IPS DF 6.9 (cell line): Measurements from ENCODE around the gene MAGEA11.
"Not testable (repeated sequence)": the region's sequence is repeated elsewhere in the genome, so short reads cannot be mapped to it uniquely, and the experiment has no call there.

ENCODE experiments used
- DNase-seq: peaks from one replicate; pipeline ENCODE4 v3.0.0-alpha.2; 2013; ENCODE audit warnings: low read depth, low spot score
- H3K27ac ChIP-seq: one replicate; pipeline ENCODE4 v1.5.1; 2013; ENCODE audit warnings: low read length, control low read depth
- H3K27me3 ChIP-seq: 2 replicates; pipeline ENCODE4 v1.6.1; 2013; ENCODE audit warnings: mild to moderate bottlenecking, low read length; ENCODE audit not compliant: control insufficient read depth, insufficient read depth
- H3K36me3 ChIP-seq: 2 replicates; pipeline ENCODE4 v1.6.1; 2013; ENCODE audit warnings: low read length; ENCODE audit not compliant: control insufficient read depth, insufficient read depth
- H3K4me1 ChIP-seq: 2 replicates; pipeline ENCODE4 v1.6.1; 2013; ENCODE audit warnings: low read length; ENCODE audit not compliant: control insufficient read depth, insufficient read depth
- H3K4me3 ChIP-seq: 2 replicates; pipeline ENCODE4 v1.5.1; 2013; ENCODE audit warnings: mild to moderate bottlenecking, low read length
- H3K9me3 ChIP-seq: 2 replicates; pipeline ENCODE4 v1.6.1; 2013; ENCODE audit warnings: low read length, inconsistent platforms; ENCODE audit not compliant: control insufficient read depth, insufficient read depth
- WGBS: extraction: QIAGEN DNeasy Blood & Tissue Kit; methylation state at CpG from one replicate; pipeline ENCODE4 v1.1.7; 2013; ENCODE audit warnings: mixed read lengths, missing lambda C conversion rate; ENCODE audit not compliant: insufficient read length, insufficient coverage; 5-methylcytosine and 5-hydroxymethylcytosine counted together

MAGEA11 gene

DNA sequence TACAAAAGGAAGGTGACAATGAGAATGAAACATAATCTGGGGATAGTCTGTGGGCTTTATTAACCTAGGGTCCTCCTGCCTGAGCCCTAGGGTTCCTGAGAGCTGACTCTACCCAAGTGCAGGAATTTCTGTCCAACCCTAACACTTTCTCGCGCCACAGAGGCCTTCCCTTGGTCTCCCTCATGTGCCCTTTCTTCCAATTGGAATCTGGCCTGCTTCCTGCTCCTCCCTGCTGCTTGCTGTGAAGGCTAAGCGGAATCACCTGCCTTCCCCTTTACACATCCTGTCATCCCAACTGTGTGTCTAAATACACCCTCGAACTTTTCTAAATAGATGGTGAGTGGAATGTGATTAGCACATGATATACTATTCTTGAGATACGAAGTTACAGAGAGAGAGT is 5.9 kb downstream of the MAGEA11 start:
- Histone ChIP-seq H3K27me3 (no peaks in the 10 kb centered on the region), H3K27ac (no peak overlapping the region), H3K4me3 (no peak overlapping the region), H3K4me1 (no peaks in the 10 kb centered on the region), H3K36me3 (no peaks in the 10 kb centered on the region), H3K9me3 (no peaks in the 10 kb centered on the region)
- DNase-seq: no peak
- WGBS: 100% methylated on average over 1 of the region's 5 CpGs

DNA sequence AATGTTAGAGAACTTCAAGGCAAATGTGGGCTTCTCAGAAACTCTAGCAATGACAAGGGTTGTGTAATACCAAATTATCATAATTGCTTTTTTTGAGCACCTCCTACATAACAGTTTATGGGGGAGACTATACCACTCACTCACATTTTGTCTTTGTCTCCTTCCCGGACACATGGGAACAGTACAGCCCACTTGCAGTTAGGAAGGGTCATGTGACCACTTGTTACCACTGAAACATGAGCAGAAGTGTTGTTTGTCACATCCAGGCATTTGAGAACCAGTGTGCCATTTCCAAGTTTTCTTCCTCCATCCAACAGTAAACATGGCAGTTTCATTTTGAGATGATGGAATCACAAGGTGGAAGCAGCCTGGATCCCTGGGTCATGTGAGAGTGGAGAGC is 6.9 kb downstream of the MAGEA11 start:
- H3K4me3 ChIP-seq: no peak overlapping the region
- no peaks in the 10 kb centered on the region for H3K27me3 ChIP-seq
- no peaks in the 10 kb centered on the region for H3K9me3 ChIP-seq
- no peaks in the 10 kb centered on the region for H3K36me3 ChIP-seq
- no CpG with 5 or more reads among the region's 1 CpG for WGBS
- H3K27ac ChIP-seq: no peak overlapping the region
- DNase-seq: no peak
- H3K4me1 ChIP-seq: no peaks in the 10 kb centered on the region

DNA sequence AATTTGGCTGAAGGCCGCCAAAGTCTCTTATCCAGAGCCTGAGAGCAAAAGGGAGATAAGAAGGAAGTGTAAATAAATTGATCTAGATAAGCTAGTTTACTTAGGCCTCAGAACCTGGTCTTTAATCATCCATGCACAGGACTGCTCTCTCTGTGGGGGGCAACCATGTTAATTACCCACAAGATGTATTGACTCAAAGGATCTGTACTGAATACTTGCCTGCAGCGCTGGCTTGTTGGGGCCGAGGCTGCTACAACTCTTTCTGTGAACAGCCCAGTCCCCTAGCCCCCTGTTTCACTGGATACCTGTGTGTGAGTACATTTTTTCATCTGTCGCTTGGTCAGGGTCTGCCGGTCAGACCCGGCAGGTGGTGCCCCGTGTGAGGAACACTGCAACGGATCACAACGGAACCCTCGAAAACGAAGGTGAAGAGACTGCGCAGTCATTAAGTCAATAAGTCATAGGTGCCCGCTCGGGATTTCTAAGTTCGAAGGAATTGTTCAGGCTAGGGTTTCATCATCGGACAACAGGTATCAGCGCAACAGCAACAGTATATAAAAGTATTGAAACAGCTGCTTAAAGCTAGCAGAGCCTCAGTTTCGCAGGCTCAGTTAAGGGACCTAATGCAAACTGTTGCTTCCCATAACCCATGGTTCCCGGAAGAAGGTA is 8.3 kb downstream of the MAGEA11 start:
- H3K9me3 ChIP-seq: no peaks in the 10 kb centered on the region
- no peaks in the 10 kb centered on the region for H3K4me1 ChIP-seq
- H3K4me3 ChIP-seq: no peak overlapping the region
- WGBS: no CpG with 5 or more reads among the region's 19 CpGs
- no peak overlapping the region for H3K27ac ChIP-seq
- no peaks in the 10 kb centered on the region for H3K27me3 ChIP-seq
- no peak for DNase-seq
- no peaks in the 10 kb centered on the region for H3K36me3 ChIP-seq

DNA sequence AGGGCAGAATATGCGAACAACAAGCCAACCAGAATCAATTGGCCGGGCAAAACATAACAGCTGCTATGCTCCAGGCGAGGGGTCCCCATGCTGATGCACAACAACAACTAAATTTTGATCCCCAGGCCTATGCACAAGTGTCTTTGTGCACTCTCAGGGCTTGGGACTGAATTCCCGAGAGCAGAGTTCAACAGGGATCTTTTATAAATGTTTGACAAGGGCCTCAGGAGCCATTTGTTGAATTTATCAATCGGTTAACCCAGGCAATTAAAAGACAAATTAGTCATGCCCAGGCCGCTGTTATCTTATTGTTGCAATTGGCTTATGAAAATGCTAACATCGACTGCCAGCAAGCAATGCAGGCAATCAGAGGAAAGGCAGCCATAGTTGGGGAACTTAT is 9.4 kb downstream of the MAGEA11 start:
- not testable (repeated sequence) for H3K27me3 ChIP-seq, H3K4me1 ChIP-seq, H3K4me3 ChIP-seq, H3K27ac ChIP-seq, H3K9me3 ChIP-seq, DNase-seq, H3K36me3 ChIP-seq
- no CpG with 5 or more reads among the region's 7 CpGs for WGBS

DNA sequence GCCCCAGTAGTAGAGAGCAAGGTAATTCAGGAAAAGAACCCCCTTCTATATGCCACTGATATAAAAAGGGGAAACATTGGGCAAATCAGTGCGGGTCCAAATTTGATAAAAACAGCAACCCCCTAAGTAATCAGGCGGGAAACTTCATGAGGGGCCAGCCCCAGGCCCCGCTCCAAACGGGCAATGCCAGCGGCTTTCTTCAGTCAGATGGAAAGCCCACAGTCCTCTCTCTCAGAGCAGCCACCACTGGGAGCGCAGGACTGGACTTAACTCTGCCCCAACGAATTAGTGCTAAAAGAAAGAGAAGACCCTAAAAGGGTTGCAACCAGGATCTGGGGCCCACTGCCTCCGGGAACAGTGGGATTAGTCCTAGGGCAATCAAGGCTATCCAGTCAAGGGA is 9.9 kb downstream of the MAGEA11 start:
- DNase-seq: no peak
- H3K27ac ChIP-seq: no peak overlapping the region
- H3K4me3 ChIP-seq: no peak overlapping the region
- H3K36me3 ChIP-seq: no peaks in the 10 kb centered on the region
- H3K27me3 ChIP-seq: no peaks in the 10 kb centered on the region
- no CpG with 5 or more reads among the region's 8 CpGs for WGBS
- H3K9me3 ChIP-seq: no peaks in the 10 kb centered on the region
- no peaks in the 10 kb centered on the region for H3K4me1 ChIP-seq

DNA sequence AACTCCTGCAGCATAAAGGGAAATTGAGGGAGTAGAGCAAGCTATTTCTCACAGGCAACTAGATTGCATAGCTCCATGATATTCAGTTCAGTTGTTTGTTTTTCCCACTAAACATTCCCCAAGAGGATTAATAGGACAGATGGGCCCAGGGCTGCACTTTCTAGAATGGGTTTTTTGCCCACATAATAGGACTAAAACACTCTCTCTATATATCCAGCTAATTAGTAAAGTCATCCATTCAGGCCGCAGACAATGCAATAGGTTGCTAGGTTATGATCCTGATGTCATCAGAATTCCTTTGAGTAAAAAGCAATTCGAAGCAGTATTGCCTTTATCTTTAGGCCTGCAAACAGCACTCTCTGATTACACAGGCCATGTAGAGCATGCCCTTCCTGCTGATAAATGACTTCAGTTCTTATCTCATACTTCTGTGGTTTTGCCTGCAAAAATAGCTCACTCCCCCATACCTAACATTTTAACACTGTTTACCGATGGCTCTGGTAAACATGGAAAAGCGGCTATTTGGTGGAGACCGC is 11.8 kb downstream of the MAGEA11 start:
- not testable (repeated sequence) for H3K9me3 ChIP-seq, H3K4me1 ChIP-seq, DNase-seq, H3K27ac ChIP-seq, H3K4me3 ChIP-seq, H3K27me3 ChIP-seq, H3K36me3 ChIP-seq
- no CpG with 5 or more reads among the region's 5 CpGs for WGBS

DNA sequence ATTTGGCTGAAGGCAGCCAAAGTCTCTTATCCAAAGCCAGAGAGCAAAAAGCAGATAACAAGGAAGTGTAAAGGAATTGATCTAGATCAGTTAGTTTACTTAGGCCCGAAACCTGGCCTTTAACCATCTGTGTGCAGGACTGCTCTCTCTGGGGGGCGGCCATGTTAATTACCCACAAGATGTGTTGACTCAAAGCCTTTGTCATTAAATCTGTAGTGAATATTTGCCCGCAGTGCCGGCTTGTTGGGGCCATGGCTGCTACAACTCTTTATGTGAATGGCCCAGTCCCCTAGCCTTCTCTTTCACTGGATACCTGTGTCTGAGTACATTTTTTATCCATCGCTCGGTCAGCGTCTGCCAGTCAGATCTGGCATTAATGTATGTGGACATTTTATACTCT is 15.4 kb downstream of the MAGEA11 start:
- not testable (repeated sequence) for H3K27me3 ChIP-seq, H3K4me1 ChIP-seq, H3K27ac ChIP-seq, DNase-seq, H3K4me3 ChIP-seq, H3K36me3 ChIP-seq, H3K9me3 ChIP-seq
- no CpG with 5 or more reads among the region's 7 CpGs for WGBS

DNA sequence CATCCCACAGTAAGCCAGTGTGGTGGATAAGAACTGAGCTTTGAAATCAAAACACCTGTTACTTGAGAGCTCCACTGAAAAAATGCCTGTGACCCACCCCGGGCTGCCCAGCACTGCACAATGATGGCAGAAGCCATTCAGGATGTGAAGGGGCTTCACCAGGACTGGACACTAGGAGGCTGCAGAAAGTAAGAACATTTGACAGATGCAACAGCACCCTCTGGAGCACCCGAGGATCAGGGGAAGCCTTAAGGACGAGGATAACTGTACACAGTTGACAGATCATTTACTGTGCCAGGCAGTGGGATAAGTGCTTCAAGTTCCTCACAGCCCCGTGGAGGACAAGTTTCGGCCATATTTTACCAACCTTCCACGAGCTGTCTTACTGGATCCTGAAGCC is 30.4 kb downstream of the MAGEA11 start:
- H3K27ac ChIP-seq, H3K4me3 ChIP-seq, DNase-seq, H3K9me3 ChIP-seq, H3K27me3 ChIP-seq, H3K4me1 ChIP-seq, H3K36me3 ChIP-seq: not testable (repeated sequence)
- no CpG with 5 or more reads among the region's 6 CpGs for WGBS

DNA sequence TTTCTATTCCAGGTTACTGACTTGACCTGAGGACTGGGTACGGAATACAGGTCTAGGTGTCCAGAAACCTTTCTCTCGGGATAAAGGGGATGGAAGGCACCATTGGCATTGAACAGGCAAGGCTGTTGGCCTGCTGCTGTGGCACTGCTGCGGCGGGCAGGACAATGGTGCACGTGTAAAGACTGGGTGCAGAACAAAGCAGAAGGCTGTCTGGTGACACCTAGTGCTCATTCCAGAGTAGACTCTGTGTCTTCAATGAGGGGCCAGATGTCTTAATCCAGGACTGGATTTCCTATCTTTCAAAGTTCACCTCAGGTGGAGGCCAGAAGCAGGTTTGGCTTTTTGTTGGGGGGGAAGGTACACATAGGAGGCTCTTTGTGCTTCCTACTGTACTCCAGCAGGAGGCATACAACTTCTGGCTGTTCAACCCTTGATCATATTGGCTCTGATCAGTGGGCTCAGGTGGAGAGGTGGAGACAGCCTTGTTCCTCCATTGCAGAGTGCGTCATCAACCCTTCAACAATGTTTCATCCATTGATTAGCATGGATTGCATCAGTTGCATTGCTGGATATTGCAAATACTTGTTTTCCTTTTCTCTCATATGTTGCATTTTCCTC is 34.6 kb downstream of the MAGEA11 start:
- not testable (repeated sequence) for H3K27me3 ChIP-seq, H3K36me3 ChIP-seq, H3K9me3 ChIP-seq, H3K4me3 ChIP-seq, DNase-seq, H3K4me1 ChIP-seq, H3K27ac ChIP-seq
- WGBS: no CpG with 5 or more reads among the region's 6 CpGs

DNA sequence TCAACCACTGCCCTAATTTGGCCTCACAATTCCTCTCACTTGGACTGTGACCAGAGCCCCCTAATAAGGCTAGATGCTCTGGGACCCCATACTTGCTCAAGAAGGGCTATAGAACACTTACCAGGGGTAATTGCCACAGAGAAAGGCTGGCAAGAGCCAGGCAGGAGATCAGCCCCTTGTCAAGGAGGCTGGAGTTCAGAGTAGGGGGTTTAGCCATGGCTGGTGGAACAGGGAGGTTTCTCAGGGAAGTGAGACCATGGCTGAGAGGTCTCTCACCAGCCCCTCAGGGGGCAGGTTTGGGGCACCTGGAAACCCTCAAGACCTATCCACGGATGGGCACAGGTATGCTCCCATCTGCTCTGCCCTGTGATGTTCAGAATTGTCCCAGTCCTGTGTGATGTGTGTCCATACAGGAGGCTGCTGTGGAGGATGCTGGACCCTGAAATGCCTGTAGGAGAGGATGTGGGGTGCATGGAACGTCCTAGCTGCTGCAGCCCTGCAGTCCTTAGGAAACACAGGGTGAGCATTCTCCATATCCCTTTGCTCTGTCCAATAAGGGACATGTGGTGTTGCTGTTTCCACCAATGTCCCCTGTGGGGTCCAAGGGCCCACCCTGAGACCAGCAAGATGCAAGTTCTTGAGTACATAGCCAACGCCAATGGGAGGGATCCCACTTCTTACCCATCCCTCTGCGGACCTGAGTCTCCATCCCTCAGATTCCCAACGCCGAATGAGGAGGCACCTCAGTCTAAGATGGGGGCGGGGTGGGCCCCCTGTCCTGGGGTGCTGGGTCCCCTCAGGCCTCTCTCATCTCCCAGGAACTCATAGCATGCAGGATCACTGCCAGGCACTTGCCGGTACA is 45.6 kb downstream of the MAGEA11 start:
- WGBS: no CpG with 5 or more reads among the region's 8 CpGs
- Histone ChIP-seq H3K4me1 (no peaks in the 10 kb centered on the region), H3K4me3 (no peak overlapping the region), H3K36me3 (no peaks in the 10 kb centered on the region), H3K27ac (no peak overlapping the region), H3K27me3 (no peaks in the 10 kb centered on the region), H3K9me3 (no peaks in the 10 kb centered on the region)
- DNase-seq: no peak
